Prostate gland (tissue), 2 donors: ENCODE measurements around the gene ATP1A2.

Experiments used
- CTCF ChIP-seq, 4 experiments: fragments of 200-600 bp in 2 of 4; fragments of 450-650 bp in 2 of 4; sonication (generic) in 2 of 4; IDR thresholded peaks; 1 replicate in 3 of 4; 2 replicates in 1 of 4; pipeline ENCODE4 v1.5.1; 2016 to 2019; ENCODE audit warnings: antibody characterized with exemption in 4 of 4, mild to moderate bottlenecking in 2 of 4, moderate library complexity in 2 of 4
- POLR2A ChIP-seq: fragments of 450-650 bp; IDR thresholded peaks from one replicate; pipeline ENCODE4 v1.6.1; 2016; ENCODE audit warnings: antibody characterized with exemption, mild to moderate bottlenecking

GRCh38 chr1:160079448-160079847 lies 36.1 kb upstream of the ATP1A2 start:
- TF ChIP-seq CTCF (IDR thresholded peaks at IDR 0.05): no peak
- no peak for TF ChIP-seq POLR2A
